H9 (cell line): ENCODE results near the gene CGAS. TPM values are rescaled to one million over a fixed set of nuclear protein-coding genes. Genes with fewer than 3 reads are reported as not detected.

Experiments used
- DNase-seq: peaks from one replicate; pipeline ENCODE4 v3.0.0-alpha.2; 2017
- H2AFZ ChIP-seq: one replicate; pipeline ENCODE4 v1.6.1; 2013; ENCODE audit warnings: mild to moderate bottlenecking, low read length, control low read depth, moderate library complexity
- H2AK5ac ChIP-seq: 2 replicates; pipeline ENCODE4 v1.6.1; 2013; ENCODE audit warnings: low read length, control low read depth, mixed read lengths; ENCODE audit not compliant: insufficient read length
- H2BK120ac ChIP-seq: one replicate; pipeline ENCODE4 v1.6.1; 2013; ENCODE audit warnings: low read depth, mild to moderate bottlenecking, low read length, control low read depth, inconsistent platforms; ENCODE audit not compliant: poor library complexity, severe bottlenecking
- H2BK12ac ChIP-seq: 2 replicates; pipeline ENCODE4 v1.6.1; 2013; ENCODE audit warnings: low read length, control low read depth, mixed read lengths, low read depth; ENCODE audit not compliant: insufficient read length
- H2BK15ac ChIP-seq: 2 replicates; pipeline ENCODE4 v1.6.1; 2013; ENCODE audit warnings: low read depth, low read length, control low read depth
- H2BK20ac ChIP-seq: one replicate; pipeline ENCODE4 v1.6.1; 2013; ENCODE audit warnings: low read depth, mild to moderate bottlenecking, low read length, control low read depth, inconsistent platforms; ENCODE audit not compliant: poor library complexity, severe bottlenecking
- H2BK5ac ChIP-seq: 2 replicates; pipeline ENCODE4 v1.6.1; 2013; ENCODE audit warnings: low read length, control low read depth, mixed read lengths; ENCODE audit not compliant: insufficient read length
- H3K14ac ChIP-seq: 2 replicates; pipeline ENCODE4 v1.6.1; 2013; ENCODE audit warnings: low read length, control low read depth; ENCODE audit not compliant: insufficient read depth
- H3K18ac ChIP-seq: 2 replicates; pipeline ENCODE4 v1.6.1; 2013; ENCODE audit warnings: low read depth, mild to moderate bottlenecking, mixed read lengths, low read length, control low read depth; ENCODE audit not compliant: insufficient read length
- H3K23ac ChIP-seq: 2 replicates; pipeline ENCODE4 v1.6.1; 2013; ENCODE audit warnings: low read length, control low read depth, mixed read lengths, low read depth; ENCODE audit not compliant: insufficient read length
- H3K23me2 ChIP-seq: 2 replicates; pipeline ENCODE4 v1.6.1; 2013; ENCODE audit warnings: low read depth, mild to moderate bottlenecking, mixed read lengths, low read length, control low read depth; ENCODE audit not compliant: insufficient read length, poor library complexity, severe bottlenecking
- H3K27ac ChIP-seq: 2 replicates; pipeline ENCODE4 v1.5.1; 2013; ENCODE audit warnings: low read length, control low read depth, mixed read lengths, low read depth; ENCODE audit not compliant: insufficient read length
- H3K27me3 ChIP-seq: 2 replicates; pipeline ENCODE4 v1.6.1; 2013; ENCODE audit warnings: low read length, control low read depth, inconsistent platforms; ENCODE audit not compliant: insufficient read depth
- H3K4ac ChIP-seq: 2 replicates; pipeline ENCODE4 v1.6.1; 2013; ENCODE audit warnings: low read depth, mild to moderate bottlenecking, control low read depth, inconsistent platforms, low read length, moderate library complexity
- H3K4me1 ChIP-seq: 2 replicates; pipeline ENCODE4 v1.6.1; 2013; ENCODE audit warnings: low read length, control low read depth, inconsistent platforms; ENCODE audit not compliant: insufficient read depth
- H3K4me2 ChIP-seq: 2 replicates; pipeline ENCODE4 v1.6.1; 2013; ENCODE audit warnings: low read length, control low read depth, mixed read lengths; ENCODE audit not compliant: insufficient read length, insufficient read depth
- H3K56ac ChIP-seq: 2 replicates; pipeline ENCODE4 v1.6.1; 2013; ENCODE audit warnings: low read depth, mild to moderate bottlenecking, mixed read lengths, low read length, control low read depth; ENCODE audit not compliant: insufficient read length
- H3K79me1 ChIP-seq: 2 replicates; pipeline ENCODE4 v1.6.1; 2013; ENCODE audit warnings: low read depth, mild to moderate bottlenecking, moderate library complexity, low read length, control low read depth, inconsistent platforms; ENCODE audit not compliant: insufficient read depth, poor library complexity, severe bottlenecking
- H3K79me2 ChIP-seq: 2 replicates; pipeline ENCODE4 v1.6.1; 2013; ENCODE audit warnings: low read length, control low read depth, inconsistent platforms; ENCODE audit not compliant: insufficient read depth
- H3K9ac ChIP-seq: 2 replicates; pipeline ENCODE4 v1.6.1; 2013; ENCODE audit warnings: low read length, control low read depth, mixed read lengths; ENCODE audit not compliant: insufficient read length; ENCODE audit errors: extremely low read depth
- H3K9me3 ChIP-seq: one replicate; pipeline ENCODE4 v1.6.1; 2013; ENCODE audit warnings: low read depth, low read length, inconsistent platforms; ENCODE audit not compliant: control insufficient read depth
- H3T11ph ChIP-seq: one replicate; pipeline ENCODE4 v1.6.1; 2013; ENCODE audit warnings: mild to moderate bottlenecking, low read length, control low read depth, inconsistent platforms
- H4K20me1 ChIP-seq: one replicate; pipeline ENCODE4 v1.6.1; 2013; ENCODE audit not compliant: control insufficient read depth, insufficient read length, insufficient read depth
- H4K5ac ChIP-seq: 2 replicates; pipeline ENCODE4 v1.6.1; 2013; ENCODE audit warnings: low read depth, mild to moderate bottlenecking, mixed read lengths, low read length, control low read depth; ENCODE audit not compliant: insufficient read length
- H4K8ac ChIP-seq: replicated peaks from 2 replicates; pipeline ENCODE4 v1.6.1; 2013; ENCODE audit warnings: low read length, control low read depth, mixed read lengths, low read depth; ENCODE audit not compliant: insufficient read length
- H4K91ac ChIP-seq: 2 replicates; pipeline ENCODE4 v1.6.1; 2013; ENCODE audit warnings: low read depth, mild to moderate bottlenecking, moderate library complexity, mixed read lengths, low read length, control low read depth; ENCODE audit not compliant: insufficient read length
- H3K27ac Mint-ChIP-seq, 3 experiments: 2 replicates in 2 of 3; 3 replicates in 1 of 3; pipeline ENCODE4 v1.8.0; 2020 to 2021; ENCODE audit warnings: mixed read lengths in 3 of 3, mild to moderate bottlenecking in 1 of 3, moderate library complexity in 1 of 3
- H3K27me3 Mint-ChIP-seq: 2 replicates; pipeline ENCODE4 v1.8.0; 2021; ENCODE audit warnings: low read depth, mild to moderate bottlenecking, moderate library complexity, mixed read lengths
- H3K36me3 Mint-ChIP-seq, 3 experiments: 2 replicates in 2 of 3; 3 replicates in 1 of 3; pipeline ENCODE4 v1.8.0; 2020 to 2021; ENCODE audit warnings: low read depth in 3 of 3, mixed read lengths in 3 of 3; ENCODE audit not compliant: insufficient read depth in 1 of 3
- H3K4me1 Mint-ChIP-seq, 2 experiments: 2 replicates each; pipeline ENCODE4 v1.8.0; 2020; ENCODE audit warnings: mixed read lengths in 2 of 2
- H3K4me3 Mint-ChIP-seq, 2 experiments: 2 replicates in 1 of 2; 3 replicates in 1 of 2; pipeline ENCODE4 v1.8.0; 2020 to 2021; ENCODE audit warnings: mild to moderate bottlenecking in 2 of 2, mixed read lengths in 2 of 2, moderate library complexity in 1 of 2
- H3K9me3 Mint-ChIP-seq, 2 experiments: 2 replicates in 1 of 2; 3 replicates in 1 of 2; pipeline ENCODE4 v1.8.0; 2020; ENCODE audit warnings: mild to moderate bottlenecking in 2 of 2, mixed read lengths in 2 of 2, moderate library complexity in 1 of 2
- total RNA-seq: library from RNA; stranded (reverse); gene quantifications from 2 replicates; pipeline ENCODE4 v1.2.1, GENCODE V29; 2021
- TF ChIP-seq, protein P1 (sequence below): fragments of 200-600 bp; sonication (generic); conservative IDR thresholded peaks from 3 replicates; pipeline ENCODE4 v1.8.0; 2021; ENCODE audit warnings: antibody characterized with exemption, mild to moderate bottlenecking

CGAS gene
- total RNA-seq, 1 experiment from 2014 or later: 1.7 TPM

DNA sequence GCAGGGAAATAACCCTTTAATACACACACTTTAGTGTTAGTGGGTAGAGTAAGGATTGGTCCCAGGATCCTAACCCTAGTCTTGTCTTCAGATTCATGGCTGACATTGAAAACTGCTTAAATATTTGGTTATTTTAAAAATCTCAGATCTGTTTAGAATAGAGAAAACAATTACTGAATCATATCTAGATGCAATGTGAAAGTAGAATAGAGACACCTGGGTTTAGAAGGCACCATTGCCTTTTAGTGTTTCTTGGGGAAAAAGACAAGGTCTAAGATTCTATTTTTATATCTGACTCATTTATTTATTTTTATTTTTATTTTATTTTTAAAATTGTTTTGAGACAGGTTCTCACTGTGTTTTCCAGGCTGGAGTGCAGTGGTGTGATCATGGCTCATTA is 51.4 kb downstream of the CGAS start:
- H4K5ac ChIP-seq: no peak overlapping the region
- H3K14ac ChIP-seq: no peak overlapping the region
- H2BK120ac ChIP-seq: no peak overlapping the region
- H3K9me3 Mint-ChIP-seq: no peaks in the 10 kb centered on the region; a peak in 1 of 5 replicates
- no peak overlapping the region for H4K91ac ChIP-seq
- no peak overlapping the region for H2AK5ac ChIP-seq
- H3K9me3 ChIP-seq: no peaks in the 10 kb centered on the region
- H2AFZ ChIP-seq: no peak overlapping the region
- no peaks in the 10 kb centered on the region for H3K79me2 ChIP-seq
- no peak overlapping the region for H3K9ac ChIP-seq
- no peak overlapping the region for H3K56ac ChIP-seq
- no peaks in the 10 kb centered on the region for H4K20me1 ChIP-seq
- H3K27ac ChIP-seq: no peak overlapping the region
- no peak overlapping the region for H4K8ac ChIP-seq
- H3K79me1 ChIP-seq: no peaks in the 10 kb centered on the region
- no peaks in the 10 kb centered on the region; a peak in 2 of 7 replicates for H3K36me3 Mint-ChIP-seq
- no peak overlapping the region for H3K4me2 ChIP-seq
- peaks cover 0 to 4% of the 10 kb centered on the region in 2 experiments; a peak in 2 of 4 replicates for H3K4me1 Mint-ChIP-seq
- H3K23me2 ChIP-seq: no peaks in the 10 kb centered on the region
- H2BK12ac ChIP-seq: no peak overlapping the region
- no peak overlapping the region for H3K18ac ChIP-seq
- no peak overlapping the region for H3T11ph ChIP-seq
- TF ChIP-seq, protein P1, sequence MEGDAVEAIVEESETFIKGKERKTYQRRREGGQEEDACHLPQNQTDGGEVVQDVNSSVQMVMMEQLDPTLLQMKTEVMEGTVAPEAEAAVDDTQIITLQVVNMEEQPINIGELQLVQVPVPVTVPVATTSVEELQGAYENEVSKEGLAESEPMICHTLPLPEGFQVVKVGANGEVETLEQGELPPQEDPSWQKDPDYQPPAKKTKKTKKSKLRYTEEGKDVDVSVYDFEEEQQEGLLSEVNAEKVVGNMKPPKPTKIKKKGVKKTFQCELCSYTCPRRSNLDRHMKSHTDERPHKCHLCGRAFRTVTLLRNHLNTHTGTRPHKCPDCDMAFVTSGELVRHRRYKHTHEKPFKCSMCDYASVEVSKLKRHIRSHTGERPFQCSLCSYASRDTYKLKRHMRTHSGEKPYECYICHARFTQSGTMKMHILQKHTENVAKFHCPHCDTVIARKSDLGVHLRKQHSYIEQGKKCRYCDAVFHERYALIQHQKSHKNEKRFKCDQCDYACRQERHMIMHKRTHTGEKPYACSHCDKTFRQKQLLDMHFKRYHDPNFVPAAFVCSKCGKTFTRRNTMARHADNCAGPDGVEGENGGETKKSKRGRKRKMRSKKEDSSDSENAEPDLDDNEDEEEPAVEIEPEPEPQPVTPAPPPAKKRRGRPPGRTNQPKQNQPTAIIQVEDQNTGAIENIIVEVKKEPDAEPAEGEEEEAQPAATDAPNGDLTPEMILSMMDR: no peak
- H3K4me1 ChIP-seq: no peaks in the 10 kb centered on the region
- no peak overlapping the region for H2BK5ac ChIP-seq
- no peak overlapping the region for H3K4me3 Mint-ChIP-seq
- no peak overlapping the region for H3K23ac ChIP-seq
- no peak overlapping the region for H3K4ac ChIP-seq
- H2BK20ac ChIP-seq: no peak overlapping the region
- no peak overlapping the region for H3K27ac Mint-ChIP-seq
- H3K27me3 ChIP-seq: no peaks in the 10 kb centered on the region
- no peak for DNase-seq
- H3K27me3 Mint-ChIP-seq: no peaks in the 10 kb centered on the region
- no peak overlapping the region for H2BK15ac ChIP-seq
